ENCODE measurements around the gene PCDHB6.
A peak's percentile ranks its signal among the peaks of the same experiment; 100 is the strongest.
"Not testable (repeated sequence)": the region's sequence is repeated elsewhere in the genome, so short reads cannot be mapped to it uniquely, and the experiment has no call there.

The PCDHB6 gene

DNA sequence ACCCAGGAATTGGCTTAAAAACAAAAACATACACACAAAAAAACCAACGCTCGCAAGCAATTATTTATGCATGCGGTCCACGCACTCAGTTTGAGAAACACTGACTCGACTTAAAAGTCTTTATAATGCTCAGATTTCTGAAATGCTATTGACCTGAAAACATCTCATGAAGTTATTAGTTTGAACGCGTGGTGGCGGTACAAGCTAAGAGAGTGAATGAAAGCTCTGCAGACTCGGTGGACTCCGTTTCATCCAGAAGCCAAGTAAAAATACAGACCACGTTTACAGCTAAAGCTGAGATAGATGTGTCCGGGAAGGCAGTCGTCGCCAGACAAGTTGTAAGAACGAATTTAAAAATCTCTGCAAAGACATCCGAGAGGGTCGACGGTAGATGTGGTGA, at the start of gene PCDHB6:
Gene PCDHB6 (plus strand): TSS at position 246 of the 400 bp plus-strand sequence. CDS start 201 bp downstream, outside the sequence.
- no peak for DNase-seq

DNA sequence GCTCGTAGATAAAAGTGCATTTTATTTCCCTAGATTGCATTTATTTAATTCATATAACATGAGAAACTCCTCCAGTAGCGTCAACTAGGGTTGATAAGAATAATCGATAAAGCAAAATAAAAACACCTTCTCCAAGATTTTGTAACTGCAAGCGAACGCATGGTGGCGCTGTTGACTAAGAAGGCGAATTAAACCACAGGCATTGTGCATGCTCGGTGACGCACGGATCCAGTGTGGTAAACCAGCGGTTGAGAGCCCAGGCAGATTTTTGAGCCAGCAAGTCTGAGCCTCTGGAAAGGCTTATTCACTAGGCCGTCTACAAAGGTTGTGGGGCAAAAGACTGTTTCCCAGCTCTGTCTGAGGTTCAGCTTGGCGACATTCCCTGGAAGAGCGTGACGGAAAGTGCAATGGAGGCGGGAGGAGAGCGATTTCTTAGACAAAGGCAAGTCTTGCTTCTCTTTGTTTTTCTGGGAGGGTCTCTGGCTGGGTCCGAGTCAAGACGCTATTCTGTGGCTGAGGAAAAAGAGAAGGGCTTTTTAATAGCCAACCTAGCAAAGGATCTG, 49.5 kb upstream of the PCDHB6 start, which contains the start of gene PCDHB3:
Gene PCDHB3 (plus strand): TSS at position 231 of the 563 bp plus-strand sequence. CDS start 177 bp downstream, at position 408.
- peak; percentile 23 to 51 for DNase-seq

DNA sequence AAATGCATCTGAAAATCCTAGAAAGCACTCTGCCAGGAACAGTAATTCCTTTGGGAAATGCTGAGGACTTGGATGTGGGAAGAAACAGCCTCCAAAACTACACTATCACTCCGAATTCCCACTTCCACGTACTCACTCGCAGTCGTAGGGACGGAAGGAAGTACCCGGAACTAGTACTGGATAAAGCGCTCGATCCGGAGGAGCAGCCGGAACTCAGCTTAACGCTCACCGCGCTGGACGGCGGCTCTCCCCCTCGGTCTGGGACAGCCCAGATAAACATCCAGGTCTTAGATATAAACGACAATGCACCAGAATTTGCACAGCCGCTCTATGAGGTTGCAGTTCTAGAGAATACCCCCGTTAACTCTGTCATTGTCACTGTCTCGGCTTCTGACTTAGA, 48.8 kb upstream of the PCDHB6 start:
- no peak for DNase-seq

DNA sequence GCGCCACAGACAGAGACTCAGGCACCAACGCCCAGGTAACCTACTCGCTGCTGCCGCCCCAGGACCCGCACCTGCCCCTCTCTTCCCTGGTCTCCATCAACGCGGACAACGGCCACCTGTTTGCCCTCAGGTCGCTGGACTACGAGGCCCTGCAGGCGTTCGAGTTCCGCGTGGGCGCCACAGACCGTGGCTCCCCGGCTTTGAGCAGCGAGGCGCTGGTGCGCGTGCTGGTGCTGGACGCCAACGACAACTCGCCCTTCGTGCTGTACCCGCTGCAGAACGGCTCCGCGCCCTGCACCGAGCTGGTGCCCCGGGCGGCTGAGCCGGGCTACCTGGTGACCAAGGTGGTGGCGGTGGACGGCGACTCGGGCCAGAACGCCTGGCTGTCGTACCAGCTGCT, 47.8 kb upstream of the PCDHB6 start:
- DNase-seq: not testable (repeated sequence)

DNA sequence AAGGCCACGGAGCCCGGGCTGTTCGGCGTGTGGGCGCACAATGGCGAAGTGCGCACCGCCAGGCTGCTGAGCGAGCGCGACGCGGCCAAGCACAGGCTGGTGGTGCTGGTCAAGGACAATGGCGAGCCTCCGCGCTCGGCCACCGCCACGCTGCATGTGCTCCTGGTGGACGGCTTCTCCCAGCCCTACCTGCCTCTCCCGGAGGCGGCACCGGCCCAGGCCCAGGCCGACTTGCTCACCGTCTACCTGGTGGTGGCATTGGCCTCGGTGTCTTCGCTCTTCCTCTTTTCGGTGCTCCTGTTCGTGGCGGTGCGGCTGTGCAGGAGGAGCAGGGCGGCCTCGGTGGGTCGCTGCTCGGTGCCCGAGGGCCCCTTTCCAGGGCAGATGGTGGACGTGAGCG, 47.4 kb upstream of the PCDHB6 start:
- DNase-seq: not testable (repeated sequence)

DNA sequence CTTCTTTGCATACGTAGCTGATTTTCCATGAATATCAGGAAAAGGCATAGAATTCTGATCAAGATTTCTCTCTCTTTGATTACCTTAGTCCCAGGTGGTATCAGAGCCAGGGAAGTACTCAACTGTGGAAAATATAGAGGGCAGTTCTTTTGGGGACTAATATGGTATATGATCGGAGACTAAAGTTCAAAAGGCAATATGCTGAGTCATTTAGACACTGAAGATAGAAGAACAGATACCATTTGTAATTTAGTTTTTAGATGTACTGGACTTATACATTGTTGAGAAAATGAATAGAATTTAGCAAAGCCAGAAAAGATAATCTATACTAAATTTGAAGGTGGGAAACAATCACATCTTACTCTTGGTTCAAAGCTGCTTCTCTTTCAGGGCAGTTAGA, 44.5 kb upstream of the PCDHB6 start:
- no peak for DNase-seq

DNA sequence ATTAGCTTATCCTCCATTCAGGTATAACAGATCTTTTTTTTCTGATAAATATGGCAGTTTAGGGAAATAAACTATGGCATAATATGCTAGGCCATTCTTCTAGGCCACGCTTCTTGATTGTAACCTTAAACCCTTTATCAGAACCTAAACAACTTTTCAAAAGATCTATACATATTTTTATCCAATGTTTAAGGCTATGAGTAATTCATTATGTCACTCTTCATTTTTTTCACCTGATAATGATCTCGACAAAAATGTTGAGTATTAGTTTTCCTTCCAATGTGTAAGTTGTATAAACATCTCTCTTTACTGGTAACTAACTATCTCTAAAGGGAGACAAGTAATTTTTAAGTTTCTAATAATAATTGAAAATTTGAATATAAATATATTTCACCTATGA, 30.6 kb upstream of the PCDHB6 start:
- no peak for DNase-seq

DNA sequence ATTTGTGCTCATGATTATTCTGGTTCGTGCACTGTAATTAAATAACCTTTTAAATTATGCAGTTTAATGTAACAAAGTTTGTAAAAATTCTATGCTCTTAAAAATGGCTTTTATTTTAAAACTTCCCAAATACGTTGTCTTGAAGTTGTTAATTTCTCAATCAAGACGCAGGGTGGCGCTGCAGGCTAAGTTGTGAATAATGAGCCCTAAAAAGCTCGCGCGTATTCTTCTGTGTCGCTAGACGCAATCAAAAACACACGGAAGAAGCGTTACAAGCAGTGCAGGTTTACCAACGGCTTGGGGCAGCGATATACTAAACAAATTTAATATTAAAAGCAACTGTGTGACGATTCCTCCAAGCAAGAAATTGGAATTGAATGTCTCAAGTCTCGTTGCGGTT, 28.3 kb upstream of the PCDHB6 start, which contains the start of gene PCDHB4:
Gene PCDHB4 (plus strand): TSS at position 256 of the 400 bp plus-strand sequence. CDS start 181 bp downstream, outside the sequence.
- DNase-seq: no peak

DNA sequence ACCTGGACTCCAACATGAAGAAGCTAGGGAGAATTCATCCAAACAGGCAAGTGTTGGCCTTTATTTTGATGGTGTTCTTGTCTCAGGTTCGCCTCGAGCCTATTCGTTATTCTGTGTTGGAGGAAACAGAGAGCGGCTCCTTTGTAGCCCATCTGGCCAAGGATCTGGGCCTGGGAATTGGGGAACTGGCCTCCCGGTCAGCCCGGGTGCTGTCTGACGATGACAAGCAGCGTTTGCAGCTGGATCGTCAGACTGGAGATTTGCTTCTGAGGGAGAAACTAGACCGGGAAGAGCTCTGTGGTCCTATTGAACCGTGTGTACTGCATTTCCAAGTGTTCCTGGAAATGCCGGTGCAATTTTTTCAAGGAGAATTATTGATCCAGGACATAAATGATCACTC, 27.9 kb upstream of the PCDHB6 start:
- no peak for DNase-seq

DNA sequence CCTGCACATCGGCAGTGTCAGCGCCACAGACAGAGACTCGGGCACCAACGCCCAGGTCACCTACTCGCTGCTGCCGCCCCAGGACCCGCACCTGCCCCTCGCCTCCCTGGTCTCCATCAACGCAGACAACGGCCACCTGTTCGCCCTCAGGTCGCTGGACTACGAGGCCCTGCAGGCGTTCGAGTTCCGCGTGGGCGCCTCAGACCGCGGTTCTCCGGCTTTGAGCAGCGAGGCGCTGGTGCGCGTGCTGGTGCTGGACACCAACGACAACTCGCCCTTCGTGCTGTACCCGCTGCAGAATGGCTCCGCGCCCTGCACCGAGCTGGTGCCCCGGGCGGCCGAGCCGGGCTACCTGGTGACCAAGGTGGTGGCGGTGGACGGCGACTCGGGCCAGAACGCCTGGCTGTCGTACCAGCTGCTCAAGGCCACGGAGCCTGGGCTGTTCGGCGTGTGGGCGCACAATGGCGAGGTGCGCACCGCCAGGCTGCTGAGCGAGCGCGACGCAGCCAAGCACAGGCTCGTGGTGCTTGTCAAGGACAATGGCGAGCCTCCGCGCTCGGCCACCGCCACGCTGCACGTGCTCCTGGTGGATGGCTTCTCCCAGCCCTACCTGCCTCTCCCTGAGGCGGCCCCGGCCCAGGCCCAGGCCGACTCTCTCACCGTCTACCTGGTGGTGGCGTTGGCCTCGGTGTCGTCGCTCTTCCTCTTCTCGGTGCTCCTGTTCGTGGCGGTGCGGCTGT, 26.3 kb upstream of the PCDHB6 start:
- not testable (repeated sequence) for DNase-seq

DNA sequence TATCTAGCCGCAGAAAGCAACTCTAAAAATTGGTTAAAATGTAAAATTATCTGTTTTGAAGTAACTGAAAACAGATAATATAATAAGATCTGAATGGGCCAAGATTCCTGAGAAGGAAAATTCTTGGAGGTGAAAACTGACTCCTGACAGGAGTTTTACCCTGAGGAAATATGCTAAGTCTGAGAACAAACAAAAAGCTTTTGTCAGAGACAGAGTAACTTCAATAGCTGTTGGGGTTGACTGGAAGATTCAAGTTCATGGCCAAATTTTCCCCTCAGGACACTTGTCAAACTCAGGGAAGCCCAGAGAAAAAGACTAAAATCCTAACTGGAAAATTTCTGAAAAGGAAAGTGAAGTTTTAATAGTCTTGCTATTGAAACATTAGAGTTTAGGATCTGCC, 22.6 kb upstream of the PCDHB6 start:
- no peak for DNase-seq

DNA sequence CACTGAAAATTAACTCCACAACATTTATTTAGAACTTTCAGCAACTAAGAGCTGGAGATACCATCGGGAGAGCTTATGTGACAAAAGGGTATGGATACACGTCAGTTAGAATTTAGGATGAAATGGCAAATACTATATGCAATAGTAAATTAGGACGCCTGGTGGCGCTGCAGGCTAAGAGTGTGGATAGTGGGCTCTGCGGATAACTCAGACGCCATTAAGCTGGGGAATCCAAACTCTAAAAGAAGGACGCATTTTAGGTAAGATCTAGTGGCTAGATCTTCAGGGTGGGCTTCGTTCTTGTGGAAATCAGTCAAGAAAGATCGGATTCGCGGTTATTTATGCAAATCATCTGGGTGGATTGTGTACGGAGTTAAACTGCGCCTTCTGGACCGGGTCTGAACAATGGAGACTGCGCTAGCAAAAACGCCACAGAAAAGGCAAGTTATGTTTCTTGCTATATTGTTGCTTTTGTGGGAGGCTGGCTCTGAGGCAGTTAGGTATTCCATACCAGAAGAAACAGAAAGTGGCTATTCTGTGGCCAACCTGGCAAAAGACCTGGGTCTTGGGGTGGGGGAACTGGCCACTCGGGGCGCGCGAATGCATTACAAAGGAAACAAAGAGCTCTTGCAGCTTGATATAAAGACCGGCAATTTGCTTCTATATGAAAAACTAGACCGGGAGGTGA, 14.7 kb upstream of the PCDHB6 start, which contains the start of gene PCDHB5:
Gene PCDHB5 (plus strand): TSS at position 177 of the 688 bp plus-strand sequence. CDS start 229 bp downstream, at position 406.
- DNase-seq: no peak

DNA sequence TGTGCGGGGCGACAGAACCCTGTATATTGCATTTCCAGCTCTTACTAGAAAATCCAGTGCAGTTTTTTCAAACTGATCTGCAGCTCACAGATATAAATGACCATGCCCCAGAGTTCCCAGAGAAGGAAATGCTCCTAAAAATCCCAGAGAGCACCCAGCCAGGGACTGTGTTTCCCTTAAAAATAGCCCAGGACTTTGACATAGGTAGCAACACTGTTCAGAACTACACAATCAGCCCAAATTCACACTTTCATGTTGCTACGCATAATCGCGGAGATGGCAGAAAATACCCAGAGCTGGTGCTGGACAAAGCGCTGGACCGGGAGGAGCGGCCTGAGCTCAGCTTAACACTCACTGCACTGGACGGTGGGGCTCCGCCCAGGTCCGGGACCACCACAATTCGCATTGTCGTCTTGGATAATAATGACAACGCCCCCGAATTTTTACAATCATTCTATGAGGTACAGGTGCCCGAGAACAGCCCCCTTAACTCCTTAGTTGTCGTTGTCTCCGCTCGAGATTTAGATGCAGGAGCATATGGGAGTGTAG, 14.1 kb upstream of the PCDHB6 start:
- DNase-seq: no peak

DNA sequence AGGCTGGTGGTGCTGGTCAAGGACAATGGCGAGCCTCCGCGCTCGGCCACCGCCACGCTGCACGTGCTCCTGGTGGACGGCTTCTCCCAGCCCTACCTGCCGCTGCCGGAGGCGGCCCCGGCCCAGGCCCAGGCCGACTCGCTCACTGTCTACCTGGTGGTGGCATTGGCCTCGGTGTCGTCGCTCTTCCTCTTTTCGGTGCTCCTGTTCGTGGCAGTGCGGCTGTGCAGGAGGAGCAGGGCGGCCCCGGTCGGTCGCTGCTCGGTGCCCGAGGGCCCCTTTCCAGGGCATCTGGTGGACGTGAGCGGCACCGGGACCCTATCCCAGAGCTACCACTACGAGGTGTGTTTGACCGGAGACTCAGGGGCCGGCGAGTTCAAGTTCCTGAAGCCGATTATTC, 12.5 kb upstream of the PCDHB6 start:
- not testable (repeated sequence) for DNase-seq

DNA sequence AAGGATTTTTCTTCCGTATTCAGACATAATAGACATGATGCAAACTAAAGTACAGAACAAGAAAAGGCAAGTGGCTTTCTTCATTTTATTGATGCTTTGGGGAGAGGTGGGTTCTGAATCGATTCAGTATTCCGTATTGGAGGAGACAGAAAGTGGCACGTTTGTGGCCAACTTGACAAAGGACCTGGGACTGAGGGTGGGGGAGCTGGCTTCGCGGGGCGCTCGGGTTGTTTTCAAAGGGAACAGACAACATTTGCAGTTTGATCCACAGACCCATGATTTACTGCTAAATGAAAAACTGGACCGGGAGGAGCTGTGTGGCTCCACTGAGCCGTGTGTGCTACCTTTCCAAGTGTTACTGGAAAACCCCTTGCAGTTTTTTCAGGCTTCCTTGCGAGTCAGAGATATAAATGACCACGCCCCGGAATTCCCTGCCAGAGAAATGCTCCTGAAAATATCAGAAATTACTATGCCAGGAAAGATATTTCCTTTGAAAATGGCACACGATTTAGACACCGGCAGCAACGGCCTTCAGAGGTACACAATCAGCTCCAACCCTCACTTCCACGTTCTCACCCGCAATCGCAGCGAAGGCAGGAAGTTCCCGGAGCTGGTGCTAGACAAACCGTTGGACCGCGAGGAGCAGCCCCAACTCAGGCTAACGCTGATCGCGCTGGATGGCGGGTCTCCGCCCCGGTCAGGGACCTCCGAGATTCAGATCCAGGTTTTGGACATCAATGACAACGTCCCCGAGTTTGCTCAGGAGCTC, 551 bp downstream of the PCDHB6 start:
- no peak for DNase-seq

DNA sequence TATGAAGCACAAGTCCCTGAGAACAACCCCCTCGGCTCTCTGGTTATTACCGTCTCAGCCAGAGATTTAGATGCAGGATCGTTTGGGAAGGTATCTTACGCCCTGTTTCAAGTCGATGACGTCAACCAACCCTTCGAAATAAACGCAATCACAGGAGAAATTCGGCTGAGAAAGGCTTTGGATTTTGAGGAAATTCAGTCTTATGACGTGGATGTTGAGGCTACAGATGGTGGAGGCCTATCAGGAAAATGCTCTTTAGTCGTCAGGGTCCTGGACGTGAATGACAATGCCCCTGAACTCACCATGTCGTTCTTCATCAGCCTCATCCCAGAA, 1.1 kb downstream of the PCDHB6 start:
- DNase-seq: no peak

DNA sequence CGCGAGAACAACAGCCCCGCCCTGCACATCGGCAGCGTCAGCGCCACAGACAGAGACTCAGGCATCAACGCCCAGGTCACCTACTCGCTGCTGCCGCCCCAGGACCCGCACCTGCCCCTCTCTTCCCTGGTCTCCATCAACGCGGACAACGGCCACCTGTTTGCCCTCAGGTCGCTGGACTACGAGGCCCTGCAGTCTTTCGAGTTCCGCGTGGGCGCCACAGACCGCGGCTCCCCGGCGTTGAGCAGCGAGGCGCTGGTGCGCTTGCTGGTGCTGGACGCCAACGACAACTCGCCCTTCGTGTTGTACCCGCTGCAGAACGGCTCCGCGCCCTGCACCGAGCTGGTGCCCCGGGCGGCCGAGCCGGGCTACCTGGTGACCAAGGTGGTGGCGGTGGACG, 1.8 kb downstream of the PCDHB6 start:
- DNase-seq: not testable (repeated sequence)

DNA sequence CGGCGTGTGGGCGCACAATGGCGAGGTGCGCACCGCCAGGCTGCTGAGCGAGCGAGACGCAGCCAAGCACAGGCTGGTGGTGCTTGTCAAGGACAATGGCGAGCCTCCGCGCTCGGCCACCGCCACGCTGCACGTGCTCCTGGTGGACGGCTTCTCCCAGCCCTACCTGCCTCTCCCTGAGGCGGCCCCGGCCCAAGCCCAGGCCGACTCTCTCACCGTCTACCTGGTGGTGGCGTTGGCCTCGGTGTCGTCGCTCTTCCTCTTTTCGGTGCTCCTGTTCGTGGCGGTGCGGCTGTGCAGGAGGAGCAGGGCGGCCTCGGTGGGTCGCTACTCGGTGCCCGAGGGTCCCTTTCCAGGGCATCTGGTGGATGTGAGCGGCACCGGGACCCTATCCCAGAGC, 2.2 kb downstream of the PCDHB6 start:
- not testable (repeated sequence) for DNase-seq

DNA sequence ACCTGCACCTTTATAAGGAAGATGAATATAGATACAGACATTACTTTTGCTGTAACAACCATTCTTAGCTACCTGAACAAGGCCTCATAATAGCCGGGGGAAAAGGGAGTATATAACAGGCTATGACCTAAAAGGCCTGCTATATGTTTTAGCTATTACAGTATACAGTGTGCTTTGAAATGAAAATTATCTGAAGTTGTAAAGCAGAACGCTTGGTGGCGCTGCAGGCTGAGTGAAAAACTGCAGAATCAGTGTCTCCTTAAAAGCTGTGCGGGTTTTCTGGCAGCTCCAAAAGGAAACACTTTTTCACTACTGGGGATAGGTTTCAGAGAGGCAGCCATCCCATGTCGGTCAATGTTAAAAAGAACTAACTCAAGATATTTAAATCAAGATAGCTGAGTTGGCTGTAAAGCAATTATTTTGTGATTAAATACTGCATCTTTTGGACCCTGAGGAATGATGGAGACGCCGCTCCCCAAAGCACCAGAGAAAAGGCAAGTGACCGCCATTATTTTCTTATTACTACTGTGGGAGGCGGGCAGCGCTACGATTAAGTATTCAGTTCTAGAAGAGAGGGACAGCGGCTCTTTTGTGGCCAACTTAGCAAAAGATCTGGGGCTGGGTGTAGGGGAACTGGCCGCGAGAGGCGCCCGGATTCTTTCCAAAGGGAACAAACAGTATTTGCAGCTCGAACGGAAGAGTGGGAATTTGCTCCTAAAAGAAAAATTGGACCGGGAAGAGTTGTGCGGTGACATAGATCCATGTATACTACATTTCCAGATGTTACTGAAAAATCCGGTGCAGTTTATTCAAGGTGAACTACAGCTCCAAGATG, 5.9 kb downstream of the PCDHB6 start:
- DNase-seq: no peak

DNA sequence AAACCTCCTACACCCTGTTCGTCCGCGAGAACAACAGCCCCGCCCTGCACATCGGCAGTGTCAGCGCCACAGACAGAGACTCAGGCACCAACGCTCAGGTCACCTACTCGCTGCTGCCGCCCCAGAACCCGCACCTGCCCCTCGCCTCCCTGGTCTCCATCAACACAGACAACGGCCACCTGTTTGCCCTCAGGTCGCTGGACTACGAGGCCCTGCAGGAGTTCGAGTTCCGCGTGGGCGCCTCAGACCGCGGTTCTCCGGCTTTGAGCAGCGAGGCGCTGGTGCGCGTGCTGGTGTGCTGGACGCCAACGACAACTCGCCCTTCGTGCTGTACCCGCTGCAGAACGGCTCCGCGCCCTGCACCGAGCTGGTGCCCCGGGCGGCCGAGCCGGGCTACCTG, 7.5 kb downstream of the PCDHB6 start:
- not testable (repeated sequence) for DNase-seq

DNA sequence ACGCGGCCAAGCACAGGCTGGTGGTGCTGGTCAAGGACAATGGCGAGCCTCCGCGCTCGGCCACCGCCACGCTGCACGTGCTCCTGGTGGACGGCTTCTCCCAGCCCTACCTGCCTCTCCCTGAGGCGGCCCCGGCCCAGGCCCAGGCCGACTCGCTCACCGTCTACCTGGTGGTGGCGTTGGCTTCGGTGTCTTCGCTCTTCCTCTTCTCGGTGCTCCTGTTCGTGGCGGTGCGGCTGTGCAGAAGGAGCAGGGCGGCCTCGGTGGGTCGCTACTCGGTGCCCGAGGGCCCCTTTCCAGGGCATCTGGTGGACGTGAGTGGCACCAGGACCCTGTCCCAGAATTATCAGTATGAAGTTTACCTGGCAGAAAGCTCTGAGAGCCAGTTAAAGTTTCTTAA, 8.0 kb downstream of the PCDHB6 start:
- DNase-seq: not testable (repeated sequence)
